Measurements from ENCODE around the gene CCDC142. TPM values are rescaled to one million over a fixed set of nuclear protein-coding genes. Genes with fewer than 3 reads are reported as not detected.

The CCDC142 gene
- total and polyA plus RNA-seq, 9 of the 15 experiments (the other 6 are each of a cell fraction or from before 2014, with no cell fraction given), result 0.55 to 11.7 (median 7.2) TPM

DNA sequence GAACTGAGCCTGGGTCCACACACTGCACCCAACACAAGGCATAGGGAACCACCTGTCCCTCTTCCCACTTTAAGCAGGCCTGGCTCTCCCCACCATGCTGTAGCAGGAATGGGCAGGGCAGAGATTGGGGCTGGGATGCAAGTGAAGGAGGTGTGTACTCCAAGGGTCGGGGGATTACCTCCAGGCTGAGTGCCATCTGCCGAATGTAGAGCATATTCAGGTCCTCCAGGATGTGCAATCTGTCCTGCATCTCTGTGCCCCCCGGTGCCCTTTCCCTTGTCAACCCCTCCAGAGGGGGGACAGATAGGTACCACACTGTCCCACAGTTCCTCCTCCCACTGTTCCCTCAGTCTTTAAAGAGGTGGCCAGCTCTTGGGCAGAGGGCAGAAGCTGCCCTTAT lies 43.4 kb downstream of the CCDC142 start (continued):
- TF ChIP-seq, protein P1, sequence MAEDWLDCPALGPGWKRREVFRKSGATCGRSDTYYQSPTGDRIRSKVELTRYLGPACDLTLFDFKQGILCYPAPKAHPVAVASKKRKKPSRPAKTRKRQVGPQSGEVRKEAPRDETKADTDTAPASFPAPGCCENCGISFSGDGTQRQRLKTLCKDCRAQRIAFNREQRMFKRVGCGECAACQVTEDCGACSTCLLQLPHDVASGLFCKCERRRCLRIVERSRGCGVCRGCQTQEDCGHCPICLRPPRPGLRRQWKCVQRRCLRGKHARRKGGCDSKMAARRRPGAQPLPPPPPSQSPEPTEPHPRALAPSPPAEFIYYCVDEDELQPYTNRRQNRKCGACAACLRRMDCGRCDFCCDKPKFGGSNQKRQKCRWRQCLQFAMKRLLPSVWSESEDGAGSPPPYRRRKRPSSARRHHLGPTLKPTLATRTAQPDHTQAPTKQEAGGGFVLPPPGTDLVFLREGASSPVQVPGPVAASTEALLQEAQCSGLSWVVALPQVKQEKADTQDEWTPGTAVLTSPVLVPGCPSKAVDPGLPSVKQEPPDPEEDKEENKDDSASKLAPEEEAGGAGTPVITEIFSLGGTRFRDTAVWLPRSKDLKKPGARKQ (CRISPR knock-in tag; IDR thresholded peaks at IDR 0.05), result no peak
- TF ChIP-seq GTF2A2 (tag; IDR thresholded peaks at IDR 0.05), result no peak
- TF ChIP-seq, protein P2, sequence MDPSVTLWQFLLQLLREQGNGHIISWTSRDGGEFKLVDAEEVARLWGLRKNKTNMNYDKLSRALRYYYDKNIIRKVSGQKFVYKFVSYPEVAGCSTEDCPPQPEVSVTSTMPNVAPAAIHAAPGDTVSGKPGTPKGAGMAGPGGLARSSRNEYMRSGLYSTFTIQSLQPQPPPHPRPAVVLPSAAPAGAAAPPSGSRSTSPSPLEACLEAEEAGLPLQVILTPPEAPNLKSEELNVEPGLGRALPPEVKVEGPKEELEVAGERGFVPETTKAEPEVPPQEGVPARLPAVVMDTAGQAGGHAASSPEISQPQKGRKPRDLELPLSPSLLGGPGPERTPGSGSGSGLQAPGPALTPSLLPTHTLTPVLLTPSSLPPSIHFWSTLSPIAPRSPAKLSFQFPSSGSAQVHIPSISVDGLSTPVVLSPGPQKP (CRISPR knock-in tag; IDR thresholded peaks at IDR 0.05), result no peak
- TF ChIP-seq, protein P3, sequence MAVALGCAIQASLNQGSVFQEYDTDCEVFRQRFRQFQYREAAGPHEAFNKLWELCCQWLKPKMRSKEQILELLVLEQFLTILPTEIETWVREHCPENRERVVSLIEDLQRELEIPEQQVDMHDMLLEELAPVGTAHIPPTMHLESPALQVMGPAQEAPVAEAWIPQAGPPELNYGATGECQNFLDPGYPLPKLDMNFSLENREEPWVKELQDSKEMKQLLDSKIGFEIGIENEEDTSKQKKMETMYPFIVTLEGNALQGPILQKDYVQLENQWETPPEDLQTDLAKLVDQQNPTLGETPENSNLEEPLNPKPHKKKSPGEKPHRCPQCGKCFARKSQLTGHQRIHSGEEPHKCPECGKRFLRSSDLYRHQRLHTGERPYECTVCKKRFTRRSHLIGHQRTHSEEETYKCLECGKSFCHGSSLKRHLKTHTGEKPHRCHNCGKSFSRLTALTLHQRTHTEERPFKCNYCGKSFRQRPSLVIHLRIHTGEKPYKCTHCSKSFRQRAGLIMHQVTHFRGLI (CRISPR knock-in tag; IDR thresholded peaks at IDR 0.05), result no peak
- TF ChIP-seq, protein P4, sequence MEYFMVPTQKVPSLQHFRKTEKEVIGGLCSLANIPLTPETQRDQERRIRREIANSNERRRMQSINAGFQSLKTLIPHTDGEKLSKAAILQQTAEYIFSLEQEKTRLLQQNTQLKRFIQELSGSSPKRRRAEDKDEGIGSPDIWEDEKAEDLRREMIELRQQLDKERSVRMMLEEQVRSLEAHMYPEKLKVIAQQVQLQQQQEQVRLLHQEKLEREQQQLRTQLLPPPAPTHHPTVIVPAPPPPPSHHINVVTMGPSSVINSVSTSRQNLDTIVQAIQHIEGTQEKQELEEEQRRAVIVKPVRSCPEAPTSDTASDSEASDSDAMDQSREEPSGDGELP (CRISPR knock-in tag; IDR thresholded peaks at IDR 0.05; ENCODE audit: borderline replicate concordance), result no peak
- TF ChIP-seq, protein P5, sequence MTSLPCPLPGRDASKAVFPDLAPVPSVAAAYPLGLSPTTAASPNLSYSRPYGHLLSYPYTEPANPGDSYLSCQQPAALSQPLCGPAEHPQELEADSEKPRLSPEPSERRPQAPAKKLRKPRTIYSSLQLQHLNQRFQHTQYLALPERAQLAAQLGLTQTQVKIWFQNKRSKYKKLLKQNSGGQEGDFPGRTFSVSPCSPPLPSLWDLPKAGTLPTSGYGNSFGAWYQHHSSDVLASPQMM (CRISPR knock-in tag; IDR thresholded peaks at IDR 0.05), result no peak

All from K562 (cell line).